Cerebellar nuclear complex (tissue), 1 donor: Measurements from ENCODE around the gene APOBEC3G.

Experiments used
- DNase-seq, 2 experiments: peaks; one replicate each; lab custom pipeline; 2025; lab: John Stamatoyannopoulos, UW

The APOBEC3G gene

GRCh38 chr22:39123751-39124581, 46.9 kb downstream of the APOBEC3G start:
- no peak for DNase-seq

GRCh38 chr22:39125622-39126021, 48.5 kb downstream of the APOBEC3G start:
- no peak for DNase-seq

GRCh38 chr22:39128508-39128907, 51.4 kb downstream of the APOBEC3G start:
- DNase-seq, result no peak

GRCh38 chr22:39129081-39129480, 52.0 kb downstream of the APOBEC3G start:
- DNase-seq, result no peak

- DNase-seq, result no peak
Measured at GRCh38 chr22:39129746-39130145, 52.7 kb downstream of the APOBEC3G start.

- no peak for DNase-seq
Measured at GRCh38 chr22:39130152-39130704, 53.2 kb downstream of the APOBEC3G start.

- no peak for DNase-seq
Measured at GRCh38 chr22:39130892-39131855, 54.1 kb downstream of the APOBEC3G start.

- DNase-seq, result no peak
Measured at GRCh38 chr22:39132281-39132680, 55.2 kb downstream of the APOBEC3G start.

- DNase-seq, result no peak
Measured at GRCh38 chr22:39132871-39133524, 55.9 kb downstream of the APOBEC3G start.

- DNase-seq, result no peak
Measured at GRCh38 chr22:39133871-39134270, 56.8 kb downstream of the APOBEC3G start.

GRCh38 chr22:39134366-39135091, 57.5 kb downstream of the APOBEC3G start:
- no peak for DNase-seq

- no peak for DNase-seq
Measured at GRCh38 chr22:39135092-39135896, 58.2 kb downstream of the APOBEC3G start.

GRCh38 chr22:39136317-39136716, 59.2 kb downstream of the APOBEC3G start:
- no peak for DNase-seq
